Measurements from ENCODE around the gene PRRG2. TPM values are rescaled to one million over a fixed set of nuclear protein-coding genes. Genes with fewer than 3 reads are reported as not detected.

PRRG2 gene
- total RNA-seq, 6 experiments from 2014 or later = 2.5 to 5.9 (median 3.1) TPM

DNA sequence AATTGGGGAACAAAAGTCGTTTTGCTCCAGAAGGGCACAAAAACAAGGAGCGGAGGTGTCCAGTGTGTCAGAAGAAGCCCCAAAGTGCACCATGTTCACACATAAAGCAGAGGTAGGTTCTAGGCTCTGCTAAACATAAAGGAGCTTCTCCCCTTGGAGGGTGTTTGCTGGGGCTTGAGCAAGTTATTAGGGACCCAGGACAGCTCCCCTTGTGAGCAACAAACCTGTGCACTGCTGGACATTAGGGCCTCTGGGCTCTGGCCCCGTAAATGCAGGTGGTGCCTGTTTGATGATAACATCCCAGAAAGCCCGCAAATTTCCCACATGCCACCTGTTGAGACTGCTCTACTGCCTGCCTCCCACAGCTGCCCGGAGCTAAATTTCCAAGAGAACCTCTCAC, 42.5 kb upstream of the PRRG2 start:
- intact Hi-C loops (cut with DNase I) = no loop called here
- ATAC-seq (no peak), DNase-seq (no peak)
- H3K27ac ChIP-seq = no peak overlapping the region
- no peaks in the 10 kb centered on the region for H3K27me3 ChIP-seq
- 88% methylated on average over 4 of the region's 5 CpGs for WGBS (ENCODE audit: insufficient coverage, low coverage, low lambda C conversion rate, missing lambda C conversion rate)
- no peak overlapping the region for H3K4me3 ChIP-seq
- no peaks in the 10 kb centered on the region for H3K4me1 ChIP-seq
- H3K36me3 ChIP-seq = peaks cover 0 to 48% (median 20%) of the 10 kb centered on the region in 4 donors
- TF ChIP-seq POLR2A (IDR thresholded peaks at IDR 0.05) = no peak
- TF ChIP-seq, protein P1, sequence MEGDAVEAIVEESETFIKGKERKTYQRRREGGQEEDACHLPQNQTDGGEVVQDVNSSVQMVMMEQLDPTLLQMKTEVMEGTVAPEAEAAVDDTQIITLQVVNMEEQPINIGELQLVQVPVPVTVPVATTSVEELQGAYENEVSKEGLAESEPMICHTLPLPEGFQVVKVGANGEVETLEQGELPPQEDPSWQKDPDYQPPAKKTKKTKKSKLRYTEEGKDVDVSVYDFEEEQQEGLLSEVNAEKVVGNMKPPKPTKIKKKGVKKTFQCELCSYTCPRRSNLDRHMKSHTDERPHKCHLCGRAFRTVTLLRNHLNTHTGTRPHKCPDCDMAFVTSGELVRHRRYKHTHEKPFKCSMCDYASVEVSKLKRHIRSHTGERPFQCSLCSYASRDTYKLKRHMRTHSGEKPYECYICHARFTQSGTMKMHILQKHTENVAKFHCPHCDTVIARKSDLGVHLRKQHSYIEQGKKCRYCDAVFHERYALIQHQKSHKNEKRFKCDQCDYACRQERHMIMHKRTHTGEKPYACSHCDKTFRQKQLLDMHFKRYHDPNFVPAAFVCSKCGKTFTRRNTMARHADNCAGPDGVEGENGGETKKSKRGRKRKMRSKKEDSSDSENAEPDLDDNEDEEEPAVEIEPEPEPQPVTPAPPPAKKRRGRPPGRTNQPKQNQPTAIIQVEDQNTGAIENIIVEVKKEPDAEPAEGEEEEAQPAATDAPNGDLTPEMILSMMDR (IDR thresholded peaks at IDR 0.05) = no peak
- H3K9me3 ChIP-seq = no peaks in the 10 kb centered on the region

DNA sequence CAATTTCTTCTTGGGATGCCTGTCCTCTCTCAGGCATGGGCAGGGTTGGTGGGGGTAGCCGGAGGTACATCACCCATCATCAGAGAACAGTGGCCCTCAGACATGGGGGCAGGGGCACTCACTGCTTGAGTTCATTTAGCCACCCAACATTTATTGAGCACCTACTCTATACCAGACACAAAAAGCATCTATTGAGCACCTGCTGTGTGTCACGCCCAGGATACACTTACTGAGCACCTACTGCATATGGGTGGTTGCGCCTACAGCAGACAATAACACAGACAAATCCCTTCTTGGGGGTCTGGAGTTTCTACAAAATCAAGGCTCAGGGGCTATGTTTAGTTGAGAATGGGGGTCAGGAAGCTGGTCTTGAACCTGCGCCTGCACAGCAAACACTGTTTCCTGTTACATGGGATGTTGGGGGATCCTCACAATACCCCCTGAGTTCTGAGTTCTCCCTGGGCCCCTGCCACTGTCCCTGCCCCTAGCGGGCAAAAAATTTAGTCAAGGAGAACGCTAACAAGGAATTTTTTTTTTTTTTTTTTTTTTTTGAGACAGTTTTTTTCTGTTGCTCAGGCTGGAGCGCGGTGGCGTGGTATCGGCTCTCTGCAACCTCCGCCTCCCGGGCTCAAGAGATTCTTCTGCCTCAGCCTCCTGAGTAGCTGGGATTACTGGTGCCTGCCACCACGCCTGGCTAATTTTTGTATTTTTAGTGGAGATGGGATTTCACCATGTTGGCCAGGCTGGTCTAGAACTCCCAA, 41.7 kb upstream of the PRRG2 start:
- peaks cover 0 to 48% (median 19%) of the 10 kb centered on the region in 4 donors for H3K36me3 ChIP-seq
- H3K4me3 ChIP-seq = no peak overlapping the region
- DNase-seq = no peak
- no peaks in the 10 kb centered on the region for H3K4me1 ChIP-seq
- no peaks in the 10 kb centered on the region for H3K9me3 ChIP-seq
- no peak for ATAC-seq
- TF ChIP-seq POLR2A (IDR thresholded peaks at IDR 0.05) = no peak
- TF ChIP-seq, protein P1 (IDR thresholded peaks at IDR 0.05) = no peak
- H3K27me3 ChIP-seq = no peaks in the 10 kb centered on the region
- H3K27ac ChIP-seq = no peak overlapping the region
- intact Hi-C loops (cut with DNase I) = no loop called here
- 92% methylated on average over 10 of the region's 13 CpGs for WGBS (ENCODE audit: insufficient coverage, low coverage, low lambda C conversion rate, missing lambda C conversion rate)

DNA sequence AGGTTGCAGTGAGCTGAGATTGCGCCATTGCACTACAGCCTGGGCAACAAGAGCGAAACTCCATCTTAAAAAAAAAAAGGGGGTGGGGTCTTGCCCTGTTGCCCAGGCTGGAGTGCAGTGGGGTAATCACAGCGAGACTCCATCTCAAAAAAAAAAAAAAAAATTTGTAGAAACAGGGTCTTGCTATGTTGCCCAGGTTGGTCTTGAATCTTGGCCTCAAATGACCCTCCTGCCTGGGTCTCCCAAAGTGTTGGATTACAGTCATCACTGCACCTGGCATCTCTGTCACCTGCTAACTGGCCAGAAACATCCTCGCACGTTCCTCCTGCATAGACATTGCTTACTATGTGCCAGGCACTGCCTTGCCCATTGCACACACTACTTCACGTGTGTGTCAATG, 39.2 kb upstream of the PRRG2 start:
- intact Hi-C loops (cut with DNase I) = loop anchor here in 1 of 2 donors (5.0 kb wide), 1 partner anchor 35 kb away; no protein-coding TSS in a partner anchor
- H3K9me3 ChIP-seq = no peaks in the 10 kb centered on the region
- ATAC-seq (no peak), DNase-seq (no peak)
- no peak overlapping the region for H3K4me3 ChIP-seq
- no peaks in the 10 kb centered on the region for H3K4me1 ChIP-seq
- no peaks in the 10 kb centered on the region for H3K27me3 ChIP-seq
- no peak overlapping the region for H3K27ac ChIP-seq
- H3K36me3 ChIP-seq = peaks cover 0 to 36% (median 16%) of the 10 kb centered on the region in 4 donors
- no peak for TF ChIP-seq POLR2A (IDR thresholded peaks at IDR 0.05)
- TF ChIP-seq, protein P1 (IDR thresholded peaks at IDR 0.05) = no peak
- 83% methylated on average over 6 of the region's 6 CpGs for WGBS (ENCODE audit: insufficient coverage, low coverage, low lambda C conversion rate, missing lambda C conversion rate)

DNA sequence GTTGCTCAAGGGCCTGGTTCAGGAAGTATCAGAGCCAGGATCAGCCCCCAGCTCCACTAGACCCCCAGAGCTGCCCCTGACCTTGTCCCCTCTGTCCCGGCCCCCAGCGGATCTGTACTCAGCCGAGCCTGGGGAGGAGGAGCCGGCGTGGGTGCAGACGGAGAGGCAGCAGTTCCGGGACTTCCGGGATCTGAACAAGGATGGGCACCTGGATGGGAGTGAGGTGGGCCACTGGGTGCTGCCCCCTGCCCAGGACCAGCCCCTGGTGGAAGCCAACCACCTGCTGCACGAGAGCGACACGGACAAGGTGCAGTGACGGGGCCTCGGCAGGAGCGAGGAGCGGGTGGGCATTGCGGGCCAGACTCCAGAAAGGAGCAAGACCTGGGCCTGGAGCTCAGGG, 38.7 kb upstream of the PRRG2 start:
- Histone ChIP-seq H3K9me3 (no peaks in the 10 kb centered on the region), H3K4me1 (no peaks in the 10 kb centered on the region), H3K27me3 (no peaks in the 10 kb centered on the region), H3K27ac (no peak overlapping the region), H3K36me3 (peaks cover 0 to 31% (median 14%) of the 10 kb centered on the region in 4 donors), H3K4me3 (no peak overlapping the region)
- intact Hi-C loops (cut with DNase I) = loop anchor here in 1 of 2 donors (5.0 kb wide), 1 partner anchor 35 kb away; no protein-coding TSS in a partner anchor
- 87% methylated on average over 3 of the region's 16 CpGs for WGBS (ENCODE audit: insufficient coverage, low coverage, low lambda C conversion rate, missing lambda C conversion rate)
- DNase-seq (no peak), ATAC-seq (no peak)
- no peak for TF ChIP-seq POLR2A (IDR thresholded peaks at IDR 0.05)
- TF ChIP-seq, protein P1 (IDR thresholded peaks at IDR 0.05) = no peak
